COLO829 (cell line): ENCODE measurements around the gene DRGX.

Source experiments
- DNase-seq: peaks from one replicate; pipeline ENCODE4 v3.0.0; 2012; ENCODE audit warnings: low spot score

Gene DRGX

DNA sequence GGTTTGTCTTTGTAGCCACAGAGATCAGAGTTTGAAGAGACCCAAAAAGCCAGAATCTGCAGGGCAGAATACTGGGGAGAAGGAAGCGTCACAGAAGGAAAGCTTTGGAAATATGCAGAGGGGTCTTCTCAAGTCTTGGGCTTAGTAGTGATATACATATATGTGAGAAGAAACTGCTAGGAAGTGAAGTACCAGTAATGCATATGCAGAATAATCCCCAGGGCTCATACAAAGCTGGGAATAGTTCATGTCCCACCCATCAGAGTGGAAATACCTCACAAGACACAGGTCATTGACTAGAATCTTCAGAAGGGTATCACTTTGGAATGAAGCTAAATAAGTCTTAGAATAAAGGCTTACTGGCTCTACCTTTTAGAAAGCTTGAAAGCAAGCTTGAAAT, 57.3 kb downstream of the DRGX start:
- no peak for DNase-seq

GRCh38 chr10:49335364-49335972, 60.4 kb downstream of the DRGX start:
- DNase-seq, result no peak

GRCh38 chr10:49334964-49335363, 60.9 kb downstream of the DRGX start:
- DNase-seq, result no peak

GRCh38 chr10:49333192-49333591, 62.7 kb downstream of the DRGX start:
- DNase-seq, result no peak

DNA sequence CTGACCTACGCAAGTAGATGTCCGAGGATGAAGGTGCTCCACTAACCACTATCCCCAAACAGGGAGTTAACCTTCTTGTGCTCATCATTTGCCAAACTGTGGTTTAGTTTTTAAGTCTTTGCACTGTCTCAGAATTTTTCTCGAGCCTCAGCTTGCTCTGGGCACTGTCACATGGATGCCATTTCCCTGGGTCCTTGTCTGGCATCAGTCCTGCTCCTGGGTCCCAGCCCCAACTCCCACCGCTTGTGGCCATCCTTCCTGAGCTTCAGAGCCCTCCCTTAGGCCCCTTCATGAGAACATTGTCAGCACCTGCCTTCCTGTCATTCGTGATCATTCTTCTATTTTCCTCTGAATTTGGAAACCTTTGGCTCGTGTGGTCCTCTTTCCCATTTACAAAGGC, 63.1 kb downstream of the DRGX start:
- DNase-seq, result no peak

DNA sequence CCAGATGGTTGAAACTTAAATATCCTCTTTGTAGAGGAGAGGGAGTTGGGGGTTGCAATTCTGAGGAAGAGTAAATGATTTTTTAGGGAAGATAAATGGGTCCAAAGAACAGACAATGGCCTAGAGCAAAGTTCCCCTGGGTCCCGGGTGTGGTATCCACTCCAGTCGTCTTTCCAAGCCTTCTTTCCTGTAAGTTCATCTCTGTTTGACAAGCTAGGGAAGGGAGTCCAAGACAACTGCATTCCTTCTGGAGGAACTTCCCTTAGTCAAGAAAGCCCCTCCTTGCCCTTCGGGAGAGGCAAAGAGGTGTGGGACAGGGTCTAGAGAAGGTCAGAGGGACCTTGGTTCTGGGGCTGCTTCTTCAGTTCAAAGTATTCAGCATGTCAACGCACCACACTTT, 63.6 kb downstream of the DRGX start:
- DNase-seq, result no peak

DNA sequence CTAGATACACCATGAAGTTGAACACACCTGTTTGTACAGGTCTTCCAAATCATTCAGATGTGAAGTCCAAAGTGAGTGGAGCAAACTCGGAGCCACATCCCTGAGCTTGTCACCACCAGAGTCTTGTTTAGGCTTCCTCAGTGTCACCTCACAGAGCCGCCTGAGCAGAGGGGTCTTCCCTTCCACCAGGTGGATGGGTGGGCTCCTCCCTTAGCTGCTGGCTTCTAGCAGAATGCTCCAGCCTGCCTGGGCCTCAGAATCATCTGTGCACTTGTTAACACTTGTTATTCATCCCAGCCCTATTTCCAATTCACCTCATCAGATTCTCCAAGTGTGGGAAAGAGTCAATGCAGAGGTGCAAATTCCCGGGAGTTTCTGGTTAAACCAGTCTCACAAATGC, 64.5 kb downstream of the DRGX start:
- DNase-seq, result no peak

- DNase-seq, result no peak
Measured at GRCh38 chr10:49330127-49330665, 65.7 kb downstream of the DRGX start.

DNA sequence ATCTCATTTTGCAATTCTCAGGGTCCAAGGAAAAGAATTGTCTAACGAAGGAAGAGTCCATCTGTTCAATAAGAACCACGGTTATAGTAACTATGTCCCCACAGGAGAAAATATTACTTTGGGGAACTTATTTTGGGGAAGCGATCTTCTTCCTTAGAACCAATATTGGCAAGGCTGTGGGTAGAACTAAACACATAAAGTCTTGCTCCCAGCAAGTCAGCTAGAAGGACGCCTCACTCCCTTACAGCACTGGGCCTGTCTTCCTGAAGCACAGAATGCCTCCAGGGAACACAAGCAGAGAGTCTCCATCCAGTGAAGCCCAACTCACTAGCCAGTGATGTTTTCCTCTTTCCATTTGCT, 66.8 kb downstream of the DRGX start:
- no peak for DNase-seq

GRCh38 chr10:49328401-49329145, 67.3 kb downstream of the DRGX start:
- no peak for DNase-seq

DNA sequence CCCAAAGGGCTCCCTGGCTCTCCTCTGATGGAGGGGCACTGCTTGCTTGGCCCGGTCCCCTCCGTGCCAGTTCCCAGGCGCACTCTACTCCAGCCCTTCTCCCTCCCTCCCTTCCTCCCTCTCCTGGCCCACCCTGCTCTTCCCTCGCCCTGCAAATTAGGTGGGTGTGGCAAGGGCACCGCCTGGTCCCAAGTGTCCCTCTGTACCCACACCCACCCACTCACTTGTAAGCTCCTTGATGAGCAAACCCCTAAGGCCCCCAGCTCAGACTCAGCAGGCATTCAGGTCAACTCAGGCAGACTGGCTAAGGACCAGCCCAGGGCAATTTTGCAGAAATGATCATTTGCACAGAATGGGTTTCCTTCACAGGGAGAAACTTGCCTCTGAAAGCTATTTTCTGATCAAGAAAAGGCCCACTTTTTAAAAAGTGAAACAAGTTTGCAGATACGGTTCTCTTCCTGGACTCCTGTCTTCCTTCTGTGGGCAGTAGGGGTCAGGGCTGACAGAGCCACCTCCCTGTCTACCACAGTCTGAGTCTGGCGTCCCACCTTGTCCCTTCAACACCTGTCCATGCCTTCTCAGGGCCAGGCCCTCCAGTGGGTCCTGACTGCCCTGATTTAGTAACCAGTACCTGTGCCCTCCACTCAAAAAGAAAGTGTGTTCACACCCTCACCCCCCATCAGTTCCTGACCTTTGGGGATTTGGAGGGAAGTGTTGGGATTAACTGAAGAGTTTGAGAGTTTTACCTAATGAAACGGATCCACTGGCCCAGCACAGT, 68.7 kb downstream of the DRGX start:
- no peak for DNase-seq

- DNase-seq, result no peak
Measured at GRCh38 chr10:49325916-49326783, 69.7 kb downstream of the DRGX start.

- no peak for DNase-seq
Measured at GRCh38 chr10:49325131-49325915, 70.6 kb downstream of the DRGX start.

DNA sequence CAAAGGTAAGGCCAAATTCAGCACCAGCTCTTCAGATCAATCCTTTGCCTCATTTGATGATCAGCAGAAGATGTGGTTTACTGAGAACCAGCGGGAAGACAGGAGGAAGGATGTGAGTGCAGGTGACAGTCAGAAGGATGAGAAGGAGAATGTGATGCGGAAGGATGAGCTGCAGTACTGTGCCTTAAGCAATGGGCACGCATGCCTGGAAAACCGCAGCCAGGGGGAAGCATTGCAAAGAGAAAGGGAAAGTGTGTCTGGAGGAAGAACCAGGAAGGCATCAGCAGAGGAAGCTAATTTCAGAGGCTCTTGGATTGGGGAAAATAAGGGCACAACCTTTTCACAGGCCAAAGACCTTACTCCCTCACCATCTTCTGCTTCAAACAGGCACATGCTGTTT, 71.2 kb downstream of the DRGX start:
- DNase-seq, result no peak

- no peak for DNase-seq
Measured at GRCh38 chr10:49323896-49324270, 72.0 kb downstream of the DRGX start.

DNA sequence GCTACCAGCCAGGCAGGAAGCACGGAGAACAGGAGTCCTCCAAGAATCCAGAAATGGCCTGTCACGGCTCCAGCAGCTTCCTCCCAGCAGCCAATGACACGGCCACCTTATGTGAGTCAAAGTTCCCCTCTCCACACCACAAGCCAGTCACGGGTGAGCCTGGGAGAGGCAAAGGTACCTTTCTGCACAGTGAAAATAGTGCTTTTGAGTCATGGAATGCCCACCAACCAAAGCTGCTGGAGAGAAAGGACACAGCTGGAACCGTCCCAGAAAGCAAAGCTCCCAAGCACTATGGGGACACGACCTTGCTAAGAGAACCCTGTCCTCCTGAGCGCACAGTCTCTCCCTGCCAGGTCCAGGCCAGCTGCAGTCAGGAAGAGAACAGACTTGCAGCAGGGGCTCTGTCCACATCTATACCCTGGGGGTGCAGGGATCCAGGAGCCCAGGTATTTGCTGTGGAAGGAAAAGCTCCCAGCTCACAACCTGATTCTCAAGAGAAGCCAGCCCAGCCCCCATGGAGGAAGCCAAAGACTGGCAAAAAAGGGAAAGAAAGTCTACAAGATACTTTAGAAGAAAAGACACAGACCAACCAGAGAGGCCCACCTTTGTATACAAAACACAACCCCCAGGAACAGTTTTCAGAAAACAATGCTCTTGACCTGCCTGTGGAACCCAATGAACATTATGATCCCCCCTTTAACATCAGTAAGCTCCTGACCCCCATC, 72.6 kb downstream of the DRGX start:
- DNase-seq, result no peak

GRCh38 chr10:49322371-49323170, 73.3 kb downstream of the DRGX start:
- no peak for DNase-seq

DNA sequence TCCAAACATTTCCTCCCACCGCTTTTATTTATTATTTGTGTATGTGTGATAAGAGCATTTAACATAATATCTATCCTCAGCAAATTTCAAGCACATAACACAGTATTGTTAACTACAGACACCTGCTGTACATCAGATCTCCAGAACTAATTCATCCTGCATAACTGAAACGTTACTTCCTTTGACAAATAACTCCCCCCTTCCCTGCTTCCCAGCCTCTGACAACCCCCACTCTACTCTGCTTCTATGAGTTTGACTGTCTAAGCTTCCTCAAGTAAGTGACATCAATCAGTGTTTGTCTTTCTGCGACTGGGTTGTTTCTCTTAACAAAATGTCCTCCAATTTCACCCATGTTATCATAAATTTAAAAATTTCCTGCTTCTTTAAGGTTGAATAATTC, 74.9 kb downstream of the DRGX start:
- no peak for DNase-seq

DNA sequence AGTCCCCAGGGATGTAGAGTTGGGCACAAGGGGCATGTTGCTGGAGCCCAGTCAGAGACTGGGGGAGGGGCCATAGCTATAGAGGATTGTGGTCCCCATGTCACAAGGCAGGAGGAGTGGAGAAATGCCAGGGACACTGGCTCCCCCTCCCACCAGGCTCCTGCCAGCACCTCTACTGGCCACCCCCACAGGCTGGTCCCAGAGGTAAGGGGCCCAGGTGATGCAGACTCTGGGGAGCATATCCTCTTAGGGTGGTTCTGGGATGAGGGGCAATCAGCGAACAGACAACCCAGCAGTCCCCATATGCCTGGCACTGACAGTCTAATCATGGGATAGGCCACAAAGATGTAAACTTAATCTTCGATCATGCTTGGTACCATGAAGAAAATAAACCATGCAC, 75.7 kb downstream of the DRGX start:
- DNase-seq, result no peak

DNA sequence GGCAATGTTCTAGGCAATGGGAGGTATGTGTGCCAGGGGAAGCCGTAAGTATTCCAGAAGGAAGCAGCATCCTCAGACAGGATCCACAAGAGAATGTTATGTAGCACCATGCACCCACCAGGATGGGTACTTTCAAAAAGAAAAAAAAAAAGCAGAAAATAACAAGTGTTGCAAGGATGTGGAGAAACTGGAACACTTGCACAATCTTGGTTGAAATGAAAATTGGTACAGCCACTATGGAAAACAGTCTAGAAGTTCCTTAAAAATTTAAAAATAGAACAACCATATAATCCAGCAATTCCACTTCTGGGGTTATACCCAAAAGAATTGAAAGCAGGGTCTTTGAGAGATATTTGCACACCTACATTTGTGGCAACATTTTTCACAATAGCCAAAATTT, 76.7 kb downstream of the DRGX start:
- no peak for DNase-seq
